Ishikawa (cell line): ENCODE data around the gene MCF2L.

Experiments
- CEBPB ChIP-seq: IDR thresholded peaks from 2 replicates; pipeline ENCODE4 v1.6.1; 2012
- CREB1 ChIP-seq: IDR thresholded peaks from 2 replicates; pipeline ENCODE4 v1.6.1; 2012; ENCODE audit warnings: low read depth
- EGR1 ChIP-seq: IDR thresholded peaks from 2 replicates; pipeline ENCODE4 v1.6.1; 2012
- EP300 ChIP-seq: IDR thresholded peaks from 2 replicates; pipeline ENCODE4 v1.6.1; 2012; ENCODE audit warnings: borderline replicate concordance
- FOXM1 ChIP-seq: IDR thresholded peaks from 2 replicates; pipeline ENCODE4 v1.6.1; 2012; ENCODE audit warnings: low read depth, borderline replicate concordance
- NFIC ChIP-seq: IDR thresholded peaks from 2 replicates; pipeline ENCODE4 v1.6.1; 2012
- RAD21 ChIP-seq: IDR thresholded peaks from 2 replicates; pipeline ENCODE4 v1.6.1; 2012; ENCODE audit warnings: low read depth
- TAF1 ChIP-seq: IDR thresholded peaks from 2 replicates; pipeline ENCODE4 v1.6.1; 2012; ENCODE audit warnings: low read depth, mild to moderate bottlenecking
- TCF12 ChIP-seq: IDR thresholded peaks from 2 replicates; pipeline ENCODE4 v1.6.1; 2012; ENCODE audit warnings: low read depth
- TEAD4 ChIP-seq: IDR thresholded peaks from 2 replicates; pipeline ENCODE4 v1.6.1; 2012
- YY1 ChIP-seq: IDR thresholded peaks from 2 replicates; pipeline ENCODE4 v1.6.1; 2012; ENCODE audit warnings: low read depth
- ZBTB7A ChIP-seq: IDR thresholded peaks from 2 replicates; pipeline ENCODE4 v1.6.1; 2012; ENCODE audit warnings: low read depth
- TF ChIP-seq, protein P1 (sequence below): IDR thresholded peaks from 2 replicates; pipeline ENCODE4 v1.6.1; 2012
- TF ChIP-seq, protein P2 (sequence below): IDR thresholded peaks from 2 replicates; pipeline ENCODE4 v1.6.1; 2012
- TF ChIP-seq, protein P3 (sequence below): IDR thresholded peaks from 2 replicates; pipeline ENCODE4 v1.6.1; 2012; ENCODE audit warnings: low read depth, mild to moderate bottlenecking

MCF2L gene

DNA sequence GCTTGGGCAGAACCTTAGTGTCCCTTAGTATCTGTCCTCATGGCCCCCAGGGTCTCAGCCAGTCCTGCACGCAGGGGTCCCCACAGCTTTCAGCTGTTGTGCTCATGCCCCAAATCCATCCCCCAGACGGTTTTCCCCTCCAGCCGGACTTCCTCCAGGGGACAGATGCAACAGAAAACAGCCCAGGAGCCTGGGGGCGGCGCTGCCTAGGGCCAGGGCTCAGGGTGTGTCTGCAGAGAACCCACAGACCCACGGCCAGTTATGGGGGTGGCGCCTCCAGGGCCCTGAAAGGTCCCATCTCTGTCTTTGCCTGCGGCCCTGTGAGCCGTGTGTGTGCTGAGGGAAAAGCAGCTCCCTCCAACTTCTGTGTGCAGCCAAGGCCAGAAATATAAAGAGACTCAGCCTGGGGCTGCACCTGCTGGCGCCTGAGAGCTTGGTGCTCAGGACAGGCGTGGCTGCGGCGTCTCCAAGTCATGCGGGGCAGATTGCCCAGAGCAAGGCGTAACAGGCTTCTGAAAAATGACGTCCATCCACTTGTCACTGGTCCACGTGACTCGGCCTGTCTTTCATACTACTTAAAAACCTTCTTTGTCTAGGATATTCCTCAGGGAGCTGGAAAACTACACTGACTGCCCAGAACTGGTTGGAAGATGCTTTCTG, 114.5 kb downstream of the MCF2L start:
- TF ChIP-seq EP300, result no peak
- TF ChIP-seq, protein P1, sequence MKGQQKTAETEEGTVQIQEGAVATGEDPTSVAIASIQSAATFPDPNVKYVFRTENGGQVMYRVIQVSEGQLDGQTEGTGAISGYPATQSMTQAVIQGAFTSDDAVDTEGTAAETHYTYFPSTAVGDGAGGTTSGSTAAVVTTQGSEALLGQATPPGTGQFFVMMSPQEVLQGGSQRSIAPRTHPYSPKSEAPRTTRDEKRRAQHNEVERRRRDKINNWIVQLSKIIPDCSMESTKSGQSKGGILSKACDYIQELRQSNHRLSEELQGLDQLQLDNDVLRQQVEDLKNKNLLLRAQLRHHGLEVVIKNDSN, result peak; percentile 73

DNA sequence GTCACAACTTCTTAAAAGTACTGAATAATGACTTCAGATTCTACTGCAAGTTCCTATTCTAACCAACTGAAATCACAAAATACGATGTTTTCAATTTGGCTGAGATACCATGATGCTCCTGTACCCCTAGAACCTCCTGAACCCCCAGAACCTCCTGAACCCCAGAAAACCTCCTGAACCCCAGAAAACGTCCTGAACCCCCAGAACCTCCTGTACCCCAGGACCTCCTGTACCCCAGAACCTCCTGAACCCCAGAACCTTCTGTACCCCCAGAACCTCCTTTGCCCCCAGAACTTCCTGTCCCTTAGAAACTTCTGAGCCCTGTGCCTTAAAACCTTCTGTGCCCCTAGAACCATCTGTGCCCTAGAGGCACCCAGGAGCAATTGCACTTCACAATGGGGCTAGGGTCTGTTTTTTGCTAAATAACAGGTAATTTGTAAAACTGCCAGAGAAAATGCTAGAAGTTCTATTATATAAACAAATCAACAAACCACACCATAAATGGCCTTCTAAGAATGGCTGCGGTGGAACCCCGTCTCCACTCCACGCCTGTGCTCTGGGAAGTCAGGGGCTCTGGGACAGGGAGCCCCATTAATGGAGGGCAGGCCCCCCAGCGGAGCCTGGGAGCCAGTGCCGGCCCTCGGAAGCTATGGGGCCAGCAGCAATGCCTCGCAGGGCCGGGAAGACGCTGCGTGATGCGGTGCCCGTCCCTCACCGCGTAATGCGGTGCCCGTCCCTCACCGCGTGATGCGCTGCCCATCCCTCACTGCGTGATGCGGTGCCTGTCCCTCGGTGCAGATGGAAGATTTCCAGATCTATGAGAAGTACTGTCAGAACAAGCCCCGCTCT, 115.3 kb downstream of the MCF2L start:
- TF ChIP-seq, protein P2, sequence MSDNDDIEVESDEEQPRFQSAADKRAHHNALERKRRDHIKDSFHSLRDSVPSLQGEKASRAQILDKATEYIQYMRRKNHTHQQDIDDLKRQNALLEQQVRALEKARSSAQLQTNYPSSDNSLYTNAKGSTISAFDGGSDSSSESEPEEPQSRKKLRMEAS, result no peak
- no peak for TF ChIP-seq ZBTB7A
- no peak for TF ChIP-seq TCF12
- no peak for TF ChIP-seq RAD21
- no peak for TF ChIP-seq YY1
- no peak for TF ChIP-seq FOXM1
- TF ChIP-seq EGR1, result no peak
- no peak for TF ChIP-seq EP300
- TF ChIP-seq, protein P1, result no peak
- no peak for TF ChIP-seq TAF1
- TF ChIP-seq NFIC, result no peak
- TF ChIP-seq, protein P3, sequence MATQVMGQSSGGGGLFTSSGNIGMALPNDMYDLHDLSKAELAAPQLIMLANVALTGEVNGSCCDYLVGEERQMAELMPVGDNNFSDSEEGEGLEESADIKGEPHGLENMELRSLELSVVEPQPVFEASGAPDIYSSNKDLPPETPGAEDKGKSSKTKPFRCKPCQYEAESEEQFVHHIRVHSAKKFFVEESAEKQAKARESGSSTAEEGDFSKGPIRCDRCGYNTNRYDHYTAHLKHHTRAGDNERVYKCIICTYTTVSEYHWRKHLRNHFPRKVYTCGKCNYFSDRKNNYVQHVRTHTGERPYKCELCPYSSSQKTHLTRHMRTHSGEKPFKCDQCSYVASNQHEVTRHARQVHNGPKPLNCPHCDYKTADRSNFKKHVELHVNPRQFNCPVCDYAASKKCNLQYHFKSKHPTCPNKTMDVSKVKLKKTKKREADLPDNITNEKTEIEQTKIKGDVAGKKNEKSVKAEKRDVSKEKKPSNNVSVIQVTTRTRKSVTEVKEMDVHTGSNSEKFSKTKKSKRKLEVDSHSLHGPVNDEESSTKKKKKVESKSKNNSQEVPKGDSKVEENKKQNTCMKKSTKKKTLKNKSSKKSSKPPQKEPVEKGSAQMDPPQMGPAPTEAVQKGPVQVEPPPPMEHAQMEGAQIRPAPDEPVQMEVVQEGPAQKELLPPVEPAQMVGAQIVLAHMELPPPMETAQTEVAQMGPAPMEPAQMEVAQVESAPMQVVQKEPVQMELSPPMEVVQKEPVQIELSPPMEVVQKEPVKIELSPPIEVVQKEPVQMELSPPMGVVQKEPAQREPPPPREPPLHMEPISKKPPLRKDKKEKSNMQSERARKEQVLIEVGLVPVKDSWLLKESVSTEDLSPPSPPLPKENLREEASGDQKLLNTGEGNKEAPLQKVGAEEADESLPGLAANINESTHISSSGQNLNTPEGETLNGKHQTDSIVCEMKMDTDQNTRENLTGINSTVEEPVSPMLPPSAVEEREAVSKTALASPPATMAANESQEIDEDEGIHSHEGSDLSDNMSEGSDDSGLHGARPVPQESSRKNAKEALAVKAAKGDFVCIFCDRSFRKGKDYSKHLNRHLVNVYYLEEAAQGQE, result no peak
- no peak for TF ChIP-seq CREB1
- no peak for TF ChIP-seq TEAD4
- TF ChIP-seq CEBPB, result no peak

DNA sequence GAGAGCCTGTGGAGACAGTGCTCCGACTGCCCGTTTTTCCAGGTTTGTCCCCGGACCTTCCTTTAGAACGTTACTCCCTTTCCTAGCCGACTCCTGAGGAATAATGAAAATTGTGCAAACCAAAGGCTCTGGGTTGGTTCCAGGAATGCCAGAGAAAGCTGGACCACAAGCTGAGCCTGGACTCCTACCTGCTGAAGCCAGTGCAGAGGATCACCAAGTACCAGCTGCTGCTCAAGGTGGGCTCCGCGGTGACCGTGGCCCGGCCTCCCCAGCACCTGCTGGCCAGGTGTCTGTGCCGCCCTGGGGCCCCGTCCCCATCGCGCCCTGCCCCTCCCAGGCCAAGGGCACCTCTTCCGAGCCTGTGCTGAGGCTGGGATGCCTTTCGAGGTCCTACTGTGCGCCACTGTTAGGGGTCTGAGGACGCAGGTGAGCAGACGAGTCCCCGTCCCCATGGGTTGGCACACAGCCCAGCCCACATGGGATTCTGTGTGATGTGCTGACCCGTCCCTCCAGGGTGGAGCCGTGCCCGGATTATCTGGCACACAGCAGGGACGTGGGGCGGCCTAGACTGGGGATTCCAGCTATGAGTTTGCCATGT, 116.0 kb downstream of the MCF2L start:
- TF ChIP-seq, protein P1, result no peak
- TF ChIP-seq, protein P2, result no peak
- TF ChIP-seq ZBTB7A (no peak), TEAD4 (no peak), RAD21 (no peak), TAF1 (no peak), EGR1 (no peak), TCF12 (no peak), EP300 (no peak), CEBPB (no peak), CREB1 (no peak), YY1 (no peak), FOXM1 (no peak), NFIC (no peak)
- TF ChIP-seq, protein P3, result no peak

DNA sequence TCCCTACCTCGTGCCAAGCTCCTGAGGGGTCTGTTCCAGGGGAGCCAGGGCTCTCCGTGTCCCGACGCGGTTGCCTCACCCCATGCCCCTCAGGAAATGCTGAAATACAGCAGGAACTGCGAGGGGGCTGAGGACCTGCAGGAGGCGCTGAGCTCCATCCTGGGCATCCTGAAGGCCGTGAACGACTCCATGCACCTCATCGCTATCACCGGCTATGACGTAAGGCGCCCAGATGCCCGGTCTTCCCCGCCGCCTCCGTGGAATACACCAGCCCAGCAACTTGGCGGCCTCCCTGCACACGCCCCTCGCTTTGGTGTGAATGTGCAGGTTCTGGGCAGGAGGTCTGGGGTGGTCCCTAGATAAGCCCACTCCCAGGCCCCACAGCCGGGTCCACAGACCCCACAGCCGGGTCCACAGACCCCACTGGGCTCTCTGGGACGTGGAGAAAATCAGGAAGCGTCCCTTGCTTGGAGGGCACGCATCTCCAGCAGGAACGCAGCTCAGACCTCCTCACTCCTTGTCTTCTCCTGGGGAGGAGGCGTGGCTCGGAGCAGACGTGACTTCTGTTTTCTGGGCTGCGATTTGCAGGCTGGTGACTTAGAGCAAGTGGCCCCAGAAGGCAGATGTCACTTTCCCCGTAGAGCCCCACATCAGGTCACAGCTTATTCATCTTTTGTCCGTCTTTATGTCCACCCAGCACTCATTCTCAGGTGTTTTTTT, 117.2 kb downstream of the MCF2L start:
- TF ChIP-seq, protein P3, result no peak
- TF ChIP-seq RAD21, result no peak
- TF ChIP-seq ZBTB7A, result no peak
- no peak for TF ChIP-seq EP300
- no peak for TF ChIP-seq NFIC
- TF ChIP-seq FOXM1, result no peak
- no peak for TF ChIP-seq TCF12
- no peak for TF ChIP-seq YY1
- TF ChIP-seq EGR1, result no peak
- TF ChIP-seq, protein P1, result no peak
- TF ChIP-seq, protein P2, result no peak
- TF ChIP-seq CREB1, result no peak
- TF ChIP-seq TAF1, result no peak
- TF ChIP-seq TEAD4, result no peak
- TF ChIP-seq CEBPB, result no peak
